Testis (tissue), 3 donors: ENCODE results near the gene SLC26A9. TPM values are rescaled to one million over a fixed set of nuclear protein-coding genes. Genes with fewer than 3 reads are reported as not detected.

ENCODE experiments used
- DNase-seq: peaks from one replicate; pipeline ENCODE4 v3.0.0-alpha.2; 2019
- H3K27ac ChIP-seq, 2 donors: fragments of 200-600 bp; sonication (generic); one replicate each; pipeline ENCODE4 v1.5.1; 2019
- H3K27me3 ChIP-seq: fragments of 200-600 bp; sonication (generic); one replicate; pipeline ENCODE4 v1.5.1; 2019
- H3K36me3 ChIP-seq: fragments of 200-600 bp; sonication (generic); one replicate; pipeline ENCODE4 v1.5.1; 2017; ENCODE audit warnings: low read depth; ENCODE audit errors: missing control alignments
- H3K4me1 ChIP-seq: fragments of 200-600 bp; sonication (generic); one replicate; pipeline ENCODE4 v1.5.1; 2019
- H3K4me3 ChIP-seq, 2 donors: fragments of 200-600 bp; sonication (generic); one replicate each; pipeline ENCODE4 v1.5.1; 2017 to 2019
- H3K9me3 ChIP-seq: fragments of 200-600 bp; sonication (generic); one replicate; pipeline ENCODE4 v1.5.1; 2017
- CTCF ChIP-seq, 3 experiments: fragments of 450-650 bp in 2 of 3; fragments of 200-600 bp in 1 of 3; sonication (generic) in 1 of 3; IDR thresholded peaks; one replicate each; pipeline ENCODE4 v1.5.1; 2016 to 2019; ENCODE audit warnings: antibody characterized with exemption in 3 of 3, mild to moderate bottlenecking in 2 of 3, moderate library complexity in 1 of 3
- POLR2A ChIP-seq: fragments of 450-650 bp; IDR thresholded peaks from one replicate; pipeline ENCODE4 v1.6.1; 2017; ENCODE audit warnings: antibody characterized with exemption, mild to moderate bottlenecking, moderate library complexity
- WGBS, 2 donors: methylation state at CpG; one replicate each; pipeline ENCODE4 v1.1.5; 2018; 5-methylcytosine and 5-hydroxymethylcytosine counted together
- intact Hi-C: fragments of 100-400 bp; cut with DNase I; formaldehyde crosslinking; loops from one replicate; pipeline ENCODE4 v1.15.1; 2023; ENCODE audit warnings: low total_unique reads
- polyA plus RNA-seq: library from polyadenylated mRNA; stranded (reverse); fragments of 350-450 nt; fragmentation: Illumina TruSeq; extraction: RNeasy Lipid Tissue Mini Kit (QIAGEN cat#74804); gene quantifications from one replicate; pipeline ENCODE4 v1.2.3, GENCODE V29; 2014; ENCODE audit warnings: low read depth, low replicate concordance; ENCODE audit not compliant: insufficient read depth
- total RNA-seq, 2 donors: library from RNA; depleted of rRNA; stranded (reverse); fragments of >200 nt; gene quantifications; one replicate each; pipeline ENCODE4 v1.2.3, GENCODE V29; 2016

The SLC26A9 gene
- total and polyA plus RNA-seq, 3 donors from 2014 or later: 0.24 to 0.43 (median 0.26) TPM

DNA sequence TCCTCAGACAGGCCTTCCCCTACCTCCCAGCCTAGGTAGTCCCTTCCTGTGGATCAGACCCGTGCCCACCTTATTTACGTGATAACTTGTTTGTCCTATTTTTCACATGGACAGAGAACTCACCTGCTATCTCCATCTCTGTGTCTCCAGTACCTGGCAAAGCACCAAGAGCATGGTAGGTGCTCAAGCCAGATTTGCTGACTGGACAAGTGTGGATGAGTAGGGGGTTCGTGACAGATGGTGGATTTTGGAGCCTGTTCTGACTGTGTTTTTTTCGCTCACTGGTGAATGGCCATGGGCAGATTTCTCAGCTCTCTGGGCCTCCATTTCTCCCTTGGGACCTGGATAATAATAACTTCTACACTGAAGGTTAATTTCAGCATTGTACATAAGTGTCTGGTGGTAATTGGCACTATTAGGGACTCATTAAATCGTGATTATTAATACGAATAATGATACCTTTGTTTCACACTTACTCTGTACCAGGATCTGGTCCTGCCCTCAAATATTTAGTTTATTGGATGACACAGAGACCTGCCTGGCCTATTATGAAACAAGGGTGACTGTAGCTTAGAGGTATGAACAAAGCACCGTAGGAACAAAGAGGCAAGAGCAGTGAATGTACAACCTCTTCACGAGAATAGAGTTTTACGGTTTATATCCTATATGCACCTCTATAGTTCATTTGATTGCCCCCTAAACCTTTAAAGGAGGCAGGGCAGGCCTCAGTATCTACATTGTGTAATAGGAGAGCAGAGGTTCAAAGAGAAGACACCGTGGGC is 24.5 kb upstream of the SLC26A9 start:
- 79 to 85% methylated on average over 10 of the region's 10 CpGs for WGBS, 2 donors
- no peaks in the 10 kb centered on the region for H3K36me3 ChIP-seq
- no peaks in the 10 kb centered on the region for H3K4me1 ChIP-seq
- H3K9me3 ChIP-seq: no peaks in the 10 kb centered on the region
- no peak overlapping the region for H3K27ac ChIP-seq
- intact Hi-C loops: no loop called here
- no peak for DNase-seq
- no peak overlapping the region for H3K4me3 ChIP-seq
- H3K27me3 ChIP-seq: no peaks in the 10 kb centered on the region
- TF ChIP-seq CTCF (IDR thresholded peaks at IDR 0.05): no peak
- no peak for TF ChIP-seq POLR2A

- no peak for DNase-seq
- intact Hi-C loops: no loop called here
- TF ChIP-seq CTCF (IDR thresholded peaks at IDR 0.05): no peak
- no peak for TF ChIP-seq POLR2A
- H3K4me3 ChIP-seq: no peak overlapping the region
- H3K9me3 ChIP-seq: no peaks in the 10 kb centered on the region
- H3K4me1 ChIP-seq: peaks cover 4% of the 10 kb centered on the region
- 85 to 92% methylated on average over 9 to 13 of the region's 13 CpGs for WGBS, 2 donors
- H3K27me3 ChIP-seq: no peaks in the 10 kb centered on the region
- H3K27ac ChIP-seq: no peak overlapping the region
- H3K36me3 ChIP-seq: no peaks in the 10 kb centered on the region
Measured at GRCh38 chr1:205965036-205965884, 22.0 kb upstream of the SLC26A9 start.

- no peaks in the 10 kb centered on the region for H3K9me3 ChIP-seq
- 89 to 93% methylated on average over 15 to 16 of the region's 16 CpGs for WGBS, 2 donors
- intact Hi-C loops: no loop called here
- H3K4me1 ChIP-seq: peaks cover 4% of the 10 kb centered on the region
- H3K4me3 ChIP-seq: no peak overlapping the region
- DNase-seq: no peak
- no peak overlapping the region for H3K27ac ChIP-seq
- no peak for TF ChIP-seq POLR2A
- no peak for TF ChIP-seq CTCF (IDR thresholded peaks at IDR 0.05)
- no peaks in the 10 kb centered on the region for H3K27me3 ChIP-seq
- H3K36me3 ChIP-seq: no peaks in the 10 kb centered on the region
Measured at GRCh38 chr1:205963352-205964155, 20.3 kb upstream of the SLC26A9 start.

DNA sequence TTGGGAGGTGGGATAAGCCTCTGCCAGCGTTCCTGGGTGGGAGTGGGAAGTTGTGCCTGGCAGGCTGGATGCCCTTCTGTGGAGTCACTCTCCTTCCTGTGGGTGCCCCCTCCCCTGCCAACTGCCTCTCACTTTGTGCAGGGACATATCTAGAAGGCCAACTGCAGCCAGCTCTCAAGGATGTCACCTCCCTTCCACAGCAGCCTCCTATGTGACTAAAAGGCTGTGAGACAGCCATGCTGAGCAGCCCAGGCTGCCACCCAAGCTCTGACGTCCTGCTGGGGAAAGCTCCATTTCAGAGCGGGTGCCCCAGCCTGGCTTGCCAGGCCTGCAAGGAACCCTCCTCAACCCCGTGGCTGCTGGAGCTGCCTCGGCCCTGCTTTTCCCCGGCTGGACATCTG is 19.6 kb upstream of the SLC26A9 start:
- Histone ChIP-seq H3K36me3 (no peaks in the 10 kb centered on the region), H3K4me1 (peaks cover 4% of the 10 kb centered on the region), H3K27ac (no peak overlapping the region), H3K9me3 (no peaks in the 10 kb centered on the region), H3K27me3 (no peaks in the 10 kb centered on the region), H3K4me3 (no peak overlapping the region)
- 80 to 84% methylated on average over 1 to 6 of the region's 6 CpGs for WGBS, 2 donors
- TF ChIP-seq CTCF (IDR thresholded peaks at IDR 0.05) (no peak), POLR2A (no peak)
- DNase-seq: no peak
- intact Hi-C loops: no loop called here
